NK-92 treated with Interleukin-12 subunit alpha and Interleukin-12 subunit beta, amount 100 ng/mL, for 24 hours (cell line): ENCODE data around the gene FPR2.
"Not testable (repeated sequence)": the region's sequence is repeated elsewhere in the genome, so short reads cannot be mapped to it uniquely, and the experiment has no call there.

Experiments
- DNase-seq: peaks from one replicate; lab custom pipeline; 2025; lab: John Stamatoyannopoulos, UW

FPR2 gene

GRCh38 chr19:51784109-51784785, 23.3 kb downstream of the FPR2 start:
- DNase-seq, result no peak

- peak; percentile 13 for DNase-seq
Measured at GRCh38 chr19:51784922-51785690, 24.1 kb downstream of the FPR2 start.

GRCh38 chr19:51786646-51787494, 25.9 kb downstream of the FPR2 start:
- DNase-seq, result no peak

GRCh38 chr19:51788029-51788428, 27.0 kb downstream of the FPR2 start:
- DNase-seq, result no peak

- DNase-seq, result no peak
Measured at GRCh38 chr19:51789061-51789795, 28.2 kb downstream of the FPR2 start.

- no peak for DNase-seq
Measured at GRCh38 chr19:51792932-51793331, 32.0 kb downstream of the FPR2 start.

- DNase-seq, result no peak
Measured at GRCh38 chr19:51793994-51794393, 33.0 kb downstream of the FPR2 start.

- no peak for DNase-seq
Measured at GRCh38 chr19:51794885-51795490, 34.0 kb downstream of the FPR2 start, which contains the start of gene FPR3. Gene FPR3, plus strand, starts transcription at chr19:51795157. Its CDS starts 28,592 bp downstream, at chr19:51823749.

- no peak for DNase-seq
Measured at GRCh38 chr19:51796195-51796679, 35.3 kb downstream of the FPR2 start.

GRCh38 chr19:51797480-51797879, 36.5 kb downstream of the FPR2 start:
- DNase-seq, result no peak

- DNase-seq, result no peak
Measured at GRCh38 chr19:51798062-51798461, 37.1 kb downstream of the FPR2 start.

- no peak for DNase-seq
Measured at GRCh38 chr19:51799034-51799773, 38.2 kb downstream of the FPR2 start.

- no peak for DNase-seq
Measured at GRCh38 chr19:51799774-51800472, 38.9 kb downstream of the FPR2 start.

- no peak for DNase-seq
Measured at GRCh38 chr19:51800473-51801244, 39.7 kb downstream of the FPR2 start.

GRCh38 chr19:51802775-51803174, 41.8 kb downstream of the FPR2 start:
- no peak for DNase-seq

- no peak for DNase-seq
Measured at GRCh38 chr19:51803519-51803918, 42.5 kb downstream of the FPR2 start.

GRCh38 chr19:51803967-51804366, 43.0 kb downstream of the FPR2 start:
- DNase-seq, result no peak

- not testable (repeated sequence) for DNase-seq
Measured at GRCh38 chr19:51804789-51805188, 43.8 kb downstream of the FPR2 start.

- DNase-seq, result not testable (repeated sequence)
Measured at GRCh38 chr19:51805396-51805795, 44.4 kb downstream of the FPR2 start.
